Chondrocyte (in vitro differentiated cells): ENCODE data around the gene ASTN2. TPM values are rescaled to one million over a fixed set of nuclear protein-coding genes. Genes with fewer than 3 reads are reported as not detected.
"Not testable (repeated sequence)": the region's sequence is repeated elsewhere in the genome, so short reads cannot be mapped to it uniquely, and the experiment has no call there.

Experiments used
- DNase-seq: peaks from one replicate; pipeline ENCODE4 v3.0.0; 2021; ENCODE audit warnings: mixed read lengths, low spot score
- H3K27ac Mint-ChIP-seq: one replicate; pipeline ENCODE4 v1.8.0; 2021; ENCODE audit warnings: mild to moderate bottlenecking, moderate library complexity, mixed read lengths; ENCODE audit not compliant: unreplicated experiment
- H3K27me3 Mint-ChIP-seq: 2 replicates; pipeline ENCODE4 v1.8.0; 2021; ENCODE audit warnings: low read depth, mixed read lengths
- H3K36me3 Mint-ChIP-seq: 2 replicates; pipeline ENCODE4 v1.8.0; 2021; ENCODE audit warnings: low read depth, mixed read lengths
- H3K4me1 Mint-ChIP-seq: 2 replicates; pipeline ENCODE4 v1.8.0; 2021; ENCODE audit warnings: low read depth, mild to moderate bottlenecking, mixed read lengths
- H3K4me3 Mint-ChIP-seq: one replicate; pipeline ENCODE4 v1.8.0; 2021; ENCODE audit warnings: mild to moderate bottlenecking, moderate library complexity, mixed read lengths; ENCODE audit not compliant: unreplicated experiment
- H3K9me3 Mint-ChIP-seq: 2 replicates; pipeline ENCODE4 v1.8.0; 2021; ENCODE audit warnings: low read depth, mixed read lengths
- total RNA-seq: library from RNA; stranded (reverse); gene quantifications from 3 replicates; pipeline ENCODE4 v1.2.1, GENCODE V29; 2021
- TF ChIP-seq, protein P1 (sequence below): fragments of 200-600 bp; sonication (generic); IDR thresholded peaks from 2 replicates; pipeline ENCODE4 v1.5.0; 2021; ENCODE audit warnings: antibody characterized with exemption, mild to moderate bottlenecking, moderate library complexity

The ASTN2 gene
- total RNA-seq, 1 donor from 2014 or later, result 3.6 TPM

GRCh38 chr9:116928884-116929283 is 486.0 kb downstream of the ASTN2 start:
- no peaks in the 10 kb centered on the region for H3K36me3 Mint-ChIP-seq
- TF ChIP-seq, protein P1, sequence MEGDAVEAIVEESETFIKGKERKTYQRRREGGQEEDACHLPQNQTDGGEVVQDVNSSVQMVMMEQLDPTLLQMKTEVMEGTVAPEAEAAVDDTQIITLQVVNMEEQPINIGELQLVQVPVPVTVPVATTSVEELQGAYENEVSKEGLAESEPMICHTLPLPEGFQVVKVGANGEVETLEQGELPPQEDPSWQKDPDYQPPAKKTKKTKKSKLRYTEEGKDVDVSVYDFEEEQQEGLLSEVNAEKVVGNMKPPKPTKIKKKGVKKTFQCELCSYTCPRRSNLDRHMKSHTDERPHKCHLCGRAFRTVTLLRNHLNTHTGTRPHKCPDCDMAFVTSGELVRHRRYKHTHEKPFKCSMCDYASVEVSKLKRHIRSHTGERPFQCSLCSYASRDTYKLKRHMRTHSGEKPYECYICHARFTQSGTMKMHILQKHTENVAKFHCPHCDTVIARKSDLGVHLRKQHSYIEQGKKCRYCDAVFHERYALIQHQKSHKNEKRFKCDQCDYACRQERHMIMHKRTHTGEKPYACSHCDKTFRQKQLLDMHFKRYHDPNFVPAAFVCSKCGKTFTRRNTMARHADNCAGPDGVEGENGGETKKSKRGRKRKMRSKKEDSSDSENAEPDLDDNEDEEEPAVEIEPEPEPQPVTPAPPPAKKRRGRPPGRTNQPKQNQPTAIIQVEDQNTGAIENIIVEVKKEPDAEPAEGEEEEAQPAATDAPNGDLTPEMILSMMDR, result no peak
- peaks cover 3% of the 10 kb centered on the region for H3K9me3 Mint-ChIP-seq
- peaks cover 16% of the 10 kb centered on the region for H3K27me3 Mint-ChIP-seq
- no peaks in the 10 kb centered on the region for H3K4me1 Mint-ChIP-seq
- H3K4me3 Mint-ChIP-seq, result no peak overlapping the region
- H3K27ac Mint-ChIP-seq, result no peak overlapping the region
- DNase-seq, result no peak

DNA sequence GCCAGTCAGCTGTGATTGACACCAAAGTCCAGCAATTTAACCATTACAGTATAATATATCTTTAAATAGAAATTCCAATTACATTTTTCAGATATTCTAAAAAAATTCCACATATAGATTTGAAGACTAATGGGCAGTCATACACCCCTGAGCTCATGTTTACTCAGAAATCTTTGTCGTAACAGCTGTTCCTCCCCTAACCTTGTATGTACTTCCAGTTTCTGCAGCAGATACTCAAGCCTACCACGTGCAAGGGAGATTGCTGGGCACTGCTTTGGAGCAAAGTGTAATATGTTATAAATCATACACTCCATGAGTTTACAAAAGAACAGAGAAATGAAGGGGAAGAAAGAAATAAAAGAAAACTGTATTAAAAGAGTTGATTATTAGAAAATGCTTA is 486.6 kb downstream of the ASTN2 start:
- Mint-ChIP-seq H3K36me3 (no peaks in the 10 kb centered on the region), H3K27me3 (peaks cover 18% of the 10 kb centered on the region), H3K4me3 (no peak overlapping the region), H3K9me3 (peaks cover 3% of the 10 kb centered on the region), H3K4me1 (no peaks in the 10 kb centered on the region), H3K27ac (no peak overlapping the region)
- no peak for DNase-seq
- TF ChIP-seq, protein P1, result no peak

GRCh38 chr9:116927726-116928125 is 487.1 kb downstream of the ASTN2 start:
- no peaks in the 10 kb centered on the region for H3K36me3 Mint-ChIP-seq
- TF ChIP-seq, protein P1, result no peak
- H3K27me3 Mint-ChIP-seq, result peaks cover 16% of the 10 kb centered on the region
- H3K27ac Mint-ChIP-seq, result no peak overlapping the region
- DNase-seq, result no peak
- no peaks in the 10 kb centered on the region for H3K4me1 Mint-ChIP-seq
- H3K9me3 Mint-ChIP-seq, result peaks cover 3% of the 10 kb centered on the region
- no peak overlapping the region for H3K4me3 Mint-ChIP-seq

DNA sequence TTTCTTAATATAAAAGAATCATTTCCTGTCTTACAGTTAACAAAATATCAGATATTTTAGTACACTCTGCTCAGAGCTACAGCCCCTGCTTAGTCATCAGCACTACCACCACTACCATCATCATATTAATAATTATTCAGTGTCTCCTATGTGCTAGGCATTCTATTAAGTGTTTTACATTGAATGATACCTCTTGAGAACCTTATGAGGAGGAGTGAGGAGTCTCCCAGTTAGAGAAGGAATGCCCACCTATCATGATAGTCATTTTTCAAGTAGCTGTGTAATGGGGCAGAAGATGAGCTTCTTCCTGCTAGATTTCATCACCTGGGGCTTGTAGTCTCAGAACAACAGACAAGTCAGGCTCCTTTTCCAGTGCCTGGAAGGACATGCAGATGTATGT is 489.7 kb downstream of the ASTN2 start:
- peaks cover 9% of the 10 kb centered on the region for H3K27me3 Mint-ChIP-seq
- DNase-seq, result no peak
- TF ChIP-seq, protein P1, result no peak
- H3K4me1 Mint-ChIP-seq, result no peaks in the 10 kb centered on the region
- H3K36me3 Mint-ChIP-seq, result no peaks in the 10 kb centered on the region
- H3K4me3 Mint-ChIP-seq, result no peak overlapping the region
- no peak overlapping the region for H3K27ac Mint-ChIP-seq
- H3K9me3 Mint-ChIP-seq, result no peaks in the 10 kb centered on the region

GRCh38 chr9:116924462-116925110 is 490.3 kb downstream of the ASTN2 start:
- DNase-seq, result no peak
- no peaks in the 10 kb centered on the region for H3K9me3 Mint-ChIP-seq
- H3K4me1 Mint-ChIP-seq, result no peaks in the 10 kb centered on the region
- H3K27me3 Mint-ChIP-seq, result peaks cover 9% of the 10 kb centered on the region
- H3K36me3 Mint-ChIP-seq, result no peaks in the 10 kb centered on the region
- H3K4me3 Mint-ChIP-seq, result no peak overlapping the region
- TF ChIP-seq, protein P1, result no peak
- H3K27ac Mint-ChIP-seq, result no peak overlapping the region

DNA sequence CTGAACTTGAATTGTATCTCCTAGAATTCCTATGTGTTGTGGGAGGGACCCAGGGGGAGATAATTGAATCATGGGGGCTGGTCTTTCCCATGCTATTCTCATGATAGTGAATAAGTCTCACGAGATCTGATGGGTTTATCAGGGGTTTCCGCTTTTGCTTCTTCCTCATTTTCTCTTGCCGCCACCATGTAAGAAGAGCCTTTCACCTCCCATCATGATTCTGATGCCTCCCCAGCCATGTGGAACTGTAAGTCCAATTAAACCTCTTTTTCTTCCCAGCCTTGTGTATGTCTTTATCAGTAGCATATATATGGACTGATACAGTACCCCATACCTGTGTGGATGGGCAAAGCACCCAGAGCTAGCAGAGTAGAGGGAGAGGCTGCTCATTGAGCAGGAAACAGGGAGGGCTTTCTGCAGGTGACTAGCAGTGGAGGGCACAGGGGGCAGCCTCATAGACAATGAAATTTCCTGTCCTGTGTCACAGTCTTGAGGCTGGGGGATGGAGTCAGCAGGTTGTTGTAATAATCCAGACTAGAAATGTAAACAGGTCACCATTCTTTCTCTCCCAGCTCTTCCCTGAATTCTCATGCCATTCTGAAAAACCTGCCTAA is 496.9 kb downstream of the ASTN2 start:
- not testable (repeated sequence) for DNase-seq

More for the DNA sequence above, 496.9 kb downstream of the ASTN2 start:
- H3K4me3 Mint-ChIP-seq, H3K9me3 Mint-ChIP-seq, H3K4me1 Mint-ChIP-seq, H3K36me3 Mint-ChIP-seq, H3K27ac Mint-ChIP-seq: not testable (repeated sequence)
- H3K27me3 Mint-ChIP-seq, result peaks cover 13% of the 10 kb centered on the region
